HepG2 (cell line): ENCODE results near the gene INTS6. TPM values are rescaled to one million over a fixed set of nuclear protein-coding genes. Genes with fewer than 3 reads are reported as not detected.

Source experiments
- ATAC-seq: fragments of 200-7000 bp; cut with Tn5 transposase; 3 replicates; pipeline ENCODE4 v1.9.1; 2020; ENCODE audit warnings: mild to moderate bottlenecking, moderate library complexity
- BruUV-seq: library from RNA; stranded (reverse); fragments of 400-500 nt; replicated peaks from 2 replicates; lab custom pipeline; 2021; lab: Mats Ljungman, UMichigan
- CTCF ChIA-PET: fragments of 300-600 bp; formaldehyde crosslinking; extraction: SDS; loops from one replicate; lab custom pipeline; 2021; ENCODE audit warnings: low total read pairs, inconsistent platforms, low intra/inter-chr PET ratio; lab: Yijun Ruan, JAX
- POLR2A ChIA-PET: fragments of 350-600 bp; sonication (Branson Sonifier 250); formaldehyde crosslinking; loops from one replicate; lab custom pipeline; 2020; ENCODE audit warnings: antibody characterized with exemption, inconsistent platforms; lab: Yijun Ruan, JAX
- DNase-seq: peaks from one replicate; pipeline ENCODE4 v3.0.0-alpha.2; 2015; ENCODE audit warnings: low spot score
- FAIRE-seq: peaks from 3 replicates; lab custom pipeline; 2011; peaks lifted over from hg19 to GRCh38; lab: Jason Lieb, UNC
- H2AFZ ChIP-seq: one replicate; pipeline ENCODE4 v1.6.1; 2011; ENCODE audit warnings: low read length, inconsistent platforms
- H3K27ac ChIP-seq: fragments of 300-600 bp; 3 replicates; pipeline ENCODE4 v1.8.0; 2011; ENCODE audit warnings: mixed run types, mild to moderate bottlenecking, mixed read lengths, low read length, inconsistent platforms; ENCODE audit not compliant: insufficient read depth; ENCODE audit errors: extremely low read length
- H3K27me3 ChIP-seq, 2 experiments: fragments of 200-600 bp in 1 of 2; 2 replicates in 1 of 2; 3 replicates in 1 of 2; pipeline versions ENCODE4 v1.6.0 to v1.8.0; 2011; ENCODE audit warnings: low read length in 2 of 2, mild to moderate bottlenecking in 2 of 2, moderate library complexity in 2 of 2, inconsistent platforms in 1 of 2; ENCODE audit not compliant: insufficient read depth in 2 of 2, control insufficient read depth in 1 of 2
- H3K36me3 ChIP-seq, 2 experiments: fragments of 200-600 bp in 1 of 2; replicated peaks in 1 of 2; 2 replicates in 1 of 2; 3 replicates in 1 of 2; pipeline versions ENCODE4 v1.5.1 to v1.8.0; 2011; ENCODE audit warnings: low read length in 2 of 2, inconsistent platforms in 1 of 2; ENCODE audit not compliant: insufficient read depth in 2 of 2, control insufficient read depth in 1 of 2
- H3K4me1 ChIP-seq: 2 replicates; pipeline ENCODE4 v1.5.1; 2012; ENCODE audit warnings: low read length, inconsistent platforms; ENCODE audit not compliant: insufficient read depth
- H3K4me2 ChIP-seq: 2 replicates; pipeline ENCODE4 v1.6.0; 2011; ENCODE audit warnings: low read depth, low read length, inconsistent platforms
- H3K4me3 ChIP-seq, 3 experiments: fragments of 200-600 bp in 1 of 3; sonication (generic), shearing (Covaris generic) in 1 of 3; replicated peaks in 1 of 3; 2 replicates each; pipeline ENCODE4 v1.5.1; 2011 to 2016; ENCODE audit warnings: low read length in 3 of 3, inconsistent platforms in 2 of 3, low read depth in 2 of 3, mild to moderate bottlenecking in 2 of 3, control low read depth in 1 of 3, mixed read lengths in 1 of 3; ENCODE audit not compliant: insufficient read depth in 1 of 3
- H3K79me2 ChIP-seq: one replicate; pipeline ENCODE4 v1.6.1; 2011; ENCODE audit warnings: low read length, inconsistent platforms; ENCODE audit not compliant: insufficient read depth
- H3K9ac ChIP-seq: 2 replicates; pipeline ENCODE4 v1.6.0; 2011; ENCODE audit warnings: mild to moderate bottlenecking, low read depth, low read length, inconsistent platforms; ENCODE audit not compliant: insufficient read depth
- H3K9me3 ChIP-seq: 2 replicates; pipeline ENCODE4 v1.5.1; 2012; ENCODE audit warnings: mild to moderate bottlenecking, low read length
- H4K20me1 ChIP-seq: 2 replicates; pipeline ENCODE4 v1.6.0; 2011; ENCODE audit warnings: inconsistent platforms, mild to moderate bottlenecking, low read length, moderate library complexity; ENCODE audit not compliant: insufficient read depth
- ETV6 ChIP-seq: sonication (generic); formaldehyde crosslinking; conservative IDR thresholded peaks from 2 replicates; pipeline ENCODE4 v1.4.0; 2020; ENCODE audit warnings: missing genetic modification reagents
- FLYWCH1 ChIP-seq: sonication (generic); formaldehyde crosslinking; IDR thresholded peaks from 2 replicates; pipeline ENCODE4 v1.8.1; 2023; ENCODE audit warnings: mild to moderate bottlenecking, missing genetic modification reagents
- JDP2 ChIP-seq: sonication (generic); formaldehyde crosslinking; IDR thresholded peaks from 2 replicates; pipeline ENCODE4 v1.8.1; 2022; ENCODE audit warnings: missing genetic modification reagents, borderline replicate concordance
- NFIB ChIP-seq: sonication (generic); formaldehyde crosslinking; IDR thresholded peaks from 2 replicates; pipeline ENCODE4 v1.9.0; 2021; ENCODE audit warnings: missing genetic modification reagents, mild to moderate bottlenecking, borderline replicate concordance
- NRL ChIP-seq: sonication (generic); formaldehyde crosslinking; IDR thresholded peaks from 2 replicates; pipeline ENCODE4 v1.5.0; 2020; ENCODE audit warnings: missing genetic modification reagents, mild to moderate bottlenecking, moderate library complexity, borderline replicate concordance
- RFX1 ChIP-seq: fragments of 450-650 bp; IDR thresholded peaks from 2 replicates; pipeline ENCODE4 v1.6.1; 2017
- RXRB ChIP-seq: IDR thresholded peaks from 2 replicates; pipeline ENCODE4 v1.6.1; 2016; ENCODE audit warnings: borderline replicate concordance, missing genetic modification reagents, missing compliant biosample characterization
- SRSF1 ChIP-seq: fragments of 200-400 bp; formaldehyde crosslinking; optimal IDR thresholded peaks from 2 replicates; pipeline ENCODE3; 2017; ENCODE audit warnings: mild to moderate bottlenecking, low read depth, low read length, moderate library complexity
- TCF7 ChIP-seq: sonication (generic); IDR thresholded peaks from 2 replicates; pipeline ENCODE4 v1.6.1; 2016; ENCODE audit warnings: antibody characterized with exemption, low read depth
- ZNF232 ChIP-seq: sonication (generic); formaldehyde crosslinking; IDR thresholded peaks from 2 replicates; pipeline ENCODE4 v1.4.0; 2020; ENCODE audit warnings: missing genetic modification reagents, borderline replicate concordance
- ZNF563 ChIP-seq: sonication (generic); formaldehyde crosslinking; IDR thresholded peaks from 2 replicates; pipeline ENCODE4 v1.8.0; 2022; ENCODE audit warnings: mild to moderate bottlenecking, moderate library complexity, missing genetic modification reagents
- ZNF570 ChIP-seq: sonication (generic); formaldehyde crosslinking; IDR thresholded peaks from 2 replicates; pipeline ENCODE4 v1.4.0; 2020; ENCODE audit warnings: mild to moderate bottlenecking, missing genetic modification reagents, borderline replicate concordance
- WGBS: methylation state at CpG from one replicate; pipeline ENCODE4 v1.1.6; 2017; ENCODE audit warnings: low lambda C conversion rate; 5-methylcytosine and 5-hydroxymethylcytosine counted together
- in situ Hi-C: cut with HindIII; loops from 2 replicates; pipeline ENCODE4 v1.10.0; 2017; ENCODE audit warnings: low pct_unique_long_range_greater_than_20kb; ENCODE audit not compliant: extremely low pct_ligation_motif_present
- intact Hi-C: fragments of 100-400 bp; cut with micrococcal nuclease; formaldehyde crosslinking; loops from one replicate; pipeline ENCODE4 v1.10.0; 2022; ENCODE audit not compliant: unreplicated experiment
- polyA plus RNA-seq, 8 experiments: library from polyadenylated mRNA; depleted of rRNA in 3 of 8; stranded (reverse) in 7 of 8; unstranded in 1 of 8; fragments of >200 nt; fragmentation: Illumina TruSeq in 4 of 8; extraction: Trizol in 4 of 8; gene quantifications; 2 replicates each; pipeline versions ENCODE4 v1.2.1 to v1.2.3, GENCODE V29; 2011 to 2016; ENCODE audit warnings: low read depth in 4 of 8, missing spikeins in 1 of 8, mixed read lengths in 1 of 8; ENCODE audit not compliant: insufficient read depth in 1 of 8
- total RNA-seq, 5 experiments: library from RNA; depleted of rRNA; stranded (reverse); fragments of >200 nt; fragmentation: Illumina TruSeq; extraction: Trizol; gene quantifications; 2 replicates each; pipeline ENCODE4 v1.2.3, GENCODE V29; 2016; ENCODE audit warnings: low read depth in 1 of 5
- TF ChIP-seq, protein P1 (sequence below): sonication (generic); formaldehyde crosslinking; IDR thresholded peaks from 2 replicates; pipeline ENCODE4 v1.4.0; 2020; ENCODE audit warnings: missing genetic modification reagents
- TF ChIP-seq, protein P2 (sequence below): sonication (generic); formaldehyde crosslinking; IDR thresholded peaks from 2 replicates; pipeline ENCODE4 v1.5.0; 2020; ENCODE audit warnings: missing genetic modification reagents
- TF ChIP-seq, protein P3 (sequence below): sonication (generic); formaldehyde crosslinking; IDR thresholded peaks from 2 replicates; pipeline ENCODE4 v1.4.0; 2020; ENCODE audit warnings: missing genetic modification reagents

Gene INTS6
- total and polyA plus RNA-seq, 2 of the 13 experiments (the other 11 are each of a cell fraction or from before 2014, with no cell fraction given) = 27.9 to 38.4 TPM

DNA sequence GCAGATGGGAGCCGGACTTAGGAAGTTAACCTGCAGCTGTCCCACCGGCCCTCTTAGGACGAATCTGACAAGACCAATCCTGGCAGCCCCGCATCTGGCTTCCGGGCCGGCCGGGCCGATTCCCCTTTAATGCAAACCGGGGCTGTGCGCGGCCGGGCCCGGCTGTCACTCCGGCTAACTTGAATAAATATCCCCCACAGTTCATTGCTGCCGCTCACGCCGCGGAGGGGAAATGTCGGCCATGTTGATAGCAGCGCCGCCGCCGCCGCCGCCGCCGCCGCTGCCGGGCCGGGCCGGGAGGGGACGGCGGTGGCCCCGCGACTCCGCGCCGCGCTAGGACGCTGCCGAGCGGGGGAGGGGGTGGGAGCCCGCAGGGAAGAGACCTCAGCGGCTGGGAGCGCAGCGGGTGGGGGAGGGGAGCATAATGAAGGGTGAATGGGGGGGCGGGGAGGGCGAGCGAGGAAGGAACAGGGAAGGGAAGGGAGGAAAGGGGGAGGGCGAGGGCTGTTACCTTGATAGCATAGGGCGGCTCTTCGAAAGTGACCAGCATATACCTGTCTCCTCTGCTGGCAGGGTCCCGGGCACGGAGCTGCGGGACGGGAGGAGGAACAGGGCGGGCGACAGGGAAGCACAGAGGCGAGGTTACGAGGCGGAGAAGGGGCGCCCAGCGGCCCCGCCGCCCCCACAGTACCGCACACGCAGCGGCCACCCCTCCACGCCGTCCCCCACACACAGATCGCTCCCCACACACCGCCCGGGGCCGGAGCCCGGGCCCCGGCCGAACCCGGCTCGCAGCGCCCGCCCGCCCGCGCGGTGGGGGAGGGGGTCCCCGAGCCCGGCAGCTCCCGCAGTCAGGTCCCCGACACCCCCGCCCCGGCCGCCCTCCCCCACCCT, 1.1 kb downstream of the INTS6 start (continued):
- TF ChIP-seq, protein P1, sequence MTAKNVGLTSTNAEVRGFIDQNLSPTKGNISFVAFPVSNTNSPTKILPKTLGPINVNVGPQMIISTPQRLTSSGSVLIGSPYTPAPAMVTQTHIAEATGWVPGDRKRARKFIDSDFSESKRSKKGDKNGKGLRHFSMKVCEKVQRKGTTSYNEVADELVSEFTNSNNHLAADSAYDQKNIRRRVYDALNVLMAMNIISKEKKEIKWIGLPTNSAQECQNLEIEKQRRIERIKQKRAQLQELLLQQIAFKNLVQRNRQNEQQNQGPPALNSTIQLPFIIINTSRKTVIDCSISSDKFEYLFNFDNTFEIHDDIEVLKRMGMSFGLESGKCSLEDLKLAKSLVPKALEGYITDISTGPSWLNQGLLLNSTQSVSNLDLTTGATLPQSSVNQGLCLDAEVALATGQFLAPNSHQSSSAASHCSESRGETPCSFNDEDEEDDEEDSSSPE (CRISPR knock-in tag) = no peak
- TF ChIP-seq SRSF1 (no peak), NRL (no peak)

DNA sequence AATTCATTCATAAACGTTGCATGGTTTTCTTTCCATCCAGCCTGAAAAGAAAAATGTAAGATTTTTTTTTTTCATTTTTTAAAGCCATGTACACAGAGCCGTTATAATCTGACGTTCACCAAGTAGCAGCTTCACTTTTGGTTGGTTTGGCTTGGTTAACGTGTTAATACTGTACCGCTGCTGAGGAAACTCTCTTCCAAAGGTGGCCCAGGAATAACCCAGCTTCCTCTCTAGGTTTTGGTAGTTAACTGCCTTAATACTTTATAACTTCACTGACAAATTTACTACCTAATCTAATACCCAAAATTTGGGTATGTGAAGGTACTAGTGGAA, 1.7 kb downstream of the INTS6 start:
- ATAC-seq = no peak
- BruUV-seq = no TSS peak
- in situ Hi-C loops = no loop called here
- Histone ChIP-seq H3K27me3 (no peaks in the 10 kb centered on the region; a peak in 1 of 5 replicates), H3K4me2 (peak overlapping the region; percentile 84), H3K36me3 (peaks cover 1 to 5% of the 10 kb centered on the region in 2 experiments; a peak in 4 of 5 replicates), H2AFZ (no peak overlapping the region), H4K20me1 (peaks cover 4% of the 10 kb centered on the region; the same call in 1 of the 2 replicates), H3K9ac (peak overlapping the region; percentile 98), H3K4me3 (peak overlapping the region; percentile 93 to 99 (median 98)), H3K79me2 (peaks cover 23% of the 10 kb centered on the region), H3K27ac (peak overlapping the region; percentile 47), H3K4me1 (peaks cover 41% of the 10 kb centered on the region), H3K9me3 (no peaks in the 10 kb centered on the region)
- DNase-seq = no peak
- WGBS = 17% methylated on average over 5 of the region's 5 CpGs
- peak; percentile 23 for FAIRE-seq
- intact Hi-C loops = loop anchor here (1.0 to 5.0 kb wide), 2 partner anchors 71 to 280 kb away; no protein-coding TSS in a partner anchor
- POLR2A ChIA-PET = interaction anchor here (1.0 to 2.7 kb wide), 4 partner anchors 16 to 347 kb away, joined by 3 to 32 read pairs (median 5); no protein-coding TSS in a partner anchor
- TF ChIP-seq, protein P2, sequence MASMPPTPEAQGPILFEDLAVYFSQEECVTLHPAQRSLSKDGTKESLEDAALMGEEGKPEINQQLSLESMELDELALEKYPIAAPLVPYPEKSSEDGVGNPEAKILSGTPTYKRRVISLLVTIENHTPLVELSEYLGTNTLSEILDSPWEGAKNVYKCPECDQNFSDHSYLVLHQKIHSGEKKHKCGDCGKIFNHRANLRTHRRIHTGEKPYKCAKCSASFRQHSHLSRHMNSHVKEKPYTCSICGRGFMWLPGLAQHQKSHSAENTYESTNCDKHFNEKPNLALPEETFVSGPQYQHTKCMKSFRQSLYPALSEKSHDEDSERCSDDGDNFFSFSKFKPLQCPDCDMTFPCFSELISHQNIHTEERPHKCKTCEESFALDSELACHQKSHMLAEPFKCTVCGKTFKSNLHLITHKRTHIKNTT (CRISPR knock-in tag) = no peak
- no peak for TF ChIP-seq ZNF570 (CRISPR knock-in tag)
- TF ChIP-seq SRSF1 = no peak
- TF ChIP-seq ZNF232 (CRISPR knock-in tag) = no peak
- no peak for TF ChIP-seq RXRB
- no peak for TF ChIP-seq ETV6 (CRISPR knock-in tag)
- TF ChIP-seq RFX1 = no peak
- TF ChIP-seq JDP2 (CRISPR knock-in tag) = no peak
- TF ChIP-seq ZNF563 = no peak
- no peak for TF ChIP-seq TCF7
- TF ChIP-seq, protein P3, sequence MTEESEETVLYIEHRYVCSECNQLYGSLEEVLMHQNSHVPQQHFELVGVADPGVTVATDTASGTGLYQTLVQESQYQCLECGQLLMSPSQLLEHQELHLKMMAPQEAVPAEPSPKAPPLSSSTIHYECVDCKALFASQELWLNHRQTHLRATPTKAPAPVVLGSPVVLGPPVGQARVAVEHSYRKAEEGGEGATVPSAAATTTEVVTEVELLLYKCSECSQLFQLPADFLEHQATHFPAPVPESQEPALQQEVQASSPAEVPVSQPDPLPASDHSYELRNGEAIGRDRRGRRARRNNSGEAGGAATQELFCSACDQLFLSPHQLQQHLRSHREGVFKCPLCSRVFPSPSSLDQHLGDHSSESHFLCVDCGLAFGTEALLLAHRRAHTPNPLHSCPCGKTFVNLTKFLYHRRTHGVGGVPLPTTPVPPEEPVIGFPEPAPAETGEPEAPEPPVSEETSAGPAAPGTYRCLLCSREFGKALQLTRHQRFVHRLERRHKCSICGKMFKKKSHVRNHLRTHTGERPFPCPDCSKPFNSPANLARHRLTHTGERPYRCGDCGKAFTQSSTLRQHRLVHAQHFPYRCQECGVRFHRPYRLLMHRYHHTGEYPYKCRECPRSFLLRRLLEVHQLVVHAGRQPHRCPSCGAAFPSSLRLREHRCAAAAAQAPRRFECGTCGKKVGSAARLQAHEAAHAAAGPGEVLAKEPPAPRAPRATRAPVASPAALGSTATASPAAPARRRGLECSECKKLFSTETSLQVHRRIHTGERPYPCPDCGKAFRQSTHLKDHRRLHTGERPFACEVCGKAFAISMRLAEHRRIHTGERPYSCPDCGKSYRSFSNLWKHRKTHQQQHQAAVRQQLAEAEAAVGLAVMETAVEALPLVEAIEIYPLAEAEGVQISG = no peak
- no peak for TF ChIP-seq NFIB (CRISPR knock-in tag)
- TF ChIP-seq FLYWCH1 (CRISPR knock-in tag) = no peak
- CTCF ChIA-PET = no interaction called here
